ENCODE data around the gene FKBP6. TPM values are rescaled to one million over a fixed set of nuclear protein-coding genes. Genes with fewer than 3 reads are reported as not detected.

Gene FKBP6
- total and polyA plus RNA-seq, 2 of the 13 experiments (the other 11 are each of a cell fraction or from before 2014, with no cell fraction given): 0.07 to 0.20 TPM

- TF ChIP-seq ZBTB4 (CRISPR knock-in tag; IDR thresholded peaks at IDR 0.05; ENCODE audit: borderline replicate concordance): no peak
- TF ChIP-seq CHCHD3 (CRISPR knock-in tag; IDR thresholded peaks at IDR 0.05): no peak
- no peak for TF ChIP-seq ZNF12 (CRISPR knock-in tag; IDR thresholded peaks at IDR 0.05)
- TF ChIP-seq, protein P1, sequence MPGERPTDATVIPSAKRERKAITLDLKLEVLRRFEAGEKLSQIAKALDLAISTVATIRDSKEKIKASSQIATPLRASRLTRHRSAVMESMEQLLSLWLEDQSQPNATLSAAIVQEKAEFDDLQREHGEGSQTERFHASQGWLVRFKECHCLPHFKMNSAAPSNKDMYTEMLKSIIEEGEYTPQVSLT (CRISPR knock-in tag; IDR thresholded peaks at IDR 0.05; ENCODE audit: borderline replicate concordance, low read depth): no peak
- no peak for TF ChIP-seq SMC3 (IDR thresholded peaks at IDR 0.05; ENCODE audit: low read length)
- no peak for TF ChIP-seq SMYD3 (CRISPR knock-in tag; IDR thresholded peaks at IDR 0.05)
- no peak for TF ChIP-seq TFDP2 (CRISPR knock-in tag; IDR thresholded peaks at IDR 0.05)
- TF ChIP-seq SP140L (CRISPR knock-in tag; IDR thresholded peaks at IDR 0.05; ENCODE audit: borderline replicate concordance): no peak
- TF ChIP-seq, protein P2, sequence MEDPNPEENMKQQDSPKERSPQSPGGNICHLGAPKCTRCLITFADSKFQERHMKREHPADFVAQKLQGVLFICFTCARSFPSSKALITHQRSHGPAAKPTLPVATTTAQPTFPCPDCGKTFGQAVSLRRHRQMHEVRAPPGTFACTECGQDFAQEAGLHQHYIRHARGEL (CRISPR knock-in tag; IDR thresholded peaks at IDR 0.05): no peak
- peak; percentile 70; the same call in 1 of the 2 replicates for TF ChIP-seq ZNF121 (CRISPR knock-in tag; IDR thresholded peaks at IDR 0.05)
- TF ChIP-seq ZNF33A (CRISPR knock-in tag; IDR thresholded peaks at IDR 0.05; ENCODE audit: borderline replicate concordance): no peak
These were observed 735 bp downstream of the FKBP6 start (continued) for GRCh38 chr7:73328696-73329095.

Data from HepG2 (cell line).